Stimulated activated CD4-positive, alpha-beta T cell treated with anti-CD3 and anti-CD28 coated beads, Interleukin-1b, Interleukin-23, amount 100 ng/mL, for 4 hours (primary cell): ENCODE results near the gene FAM53B.

Experiments
- DNase-seq, 2 donors: peaks; one replicate each; pipeline ENCODE4 v3.0.0-alpha.2; 2020; ENCODE audit warnings: low read depth in 2 of 2

Gene FAM53B

DNA sequence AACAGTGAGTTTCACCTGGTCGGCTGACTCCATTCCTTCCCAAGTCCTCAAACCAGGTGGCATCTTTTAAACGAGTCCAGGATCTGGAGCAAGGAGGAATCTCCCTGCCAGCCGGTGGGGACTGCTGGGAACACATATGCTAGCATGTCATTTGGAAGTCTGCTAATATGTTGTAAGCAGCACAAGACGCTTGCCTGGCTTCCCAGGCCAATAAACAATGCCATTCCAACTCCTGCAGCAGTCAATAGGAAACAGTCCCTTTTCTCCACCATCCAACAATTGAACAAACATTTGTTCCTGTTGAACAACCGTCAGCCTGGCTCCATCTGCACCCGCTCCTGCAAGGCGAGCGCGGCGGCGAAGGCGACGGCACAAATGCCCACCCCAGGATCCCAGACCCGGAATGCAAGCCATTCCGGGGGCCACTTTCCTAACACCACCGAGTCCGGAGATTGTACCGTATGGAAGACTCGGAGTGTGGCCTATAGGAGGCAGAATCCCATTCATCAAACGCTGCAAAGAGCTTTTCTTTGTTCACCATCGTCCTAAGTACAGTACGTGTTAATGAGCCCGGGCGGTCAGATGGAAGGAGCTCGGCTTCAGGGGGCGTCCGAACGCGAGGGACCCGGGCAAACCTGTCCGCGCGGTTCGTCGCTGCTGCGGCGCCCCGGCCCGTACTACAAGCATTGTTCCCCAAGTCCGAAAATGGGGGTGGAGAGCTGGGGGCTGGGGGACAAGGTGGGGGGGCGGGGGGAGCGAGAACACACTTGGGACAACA, 1.6 kb downstream of the FAM53B start:
- DNase-seq: no peak

DNA sequence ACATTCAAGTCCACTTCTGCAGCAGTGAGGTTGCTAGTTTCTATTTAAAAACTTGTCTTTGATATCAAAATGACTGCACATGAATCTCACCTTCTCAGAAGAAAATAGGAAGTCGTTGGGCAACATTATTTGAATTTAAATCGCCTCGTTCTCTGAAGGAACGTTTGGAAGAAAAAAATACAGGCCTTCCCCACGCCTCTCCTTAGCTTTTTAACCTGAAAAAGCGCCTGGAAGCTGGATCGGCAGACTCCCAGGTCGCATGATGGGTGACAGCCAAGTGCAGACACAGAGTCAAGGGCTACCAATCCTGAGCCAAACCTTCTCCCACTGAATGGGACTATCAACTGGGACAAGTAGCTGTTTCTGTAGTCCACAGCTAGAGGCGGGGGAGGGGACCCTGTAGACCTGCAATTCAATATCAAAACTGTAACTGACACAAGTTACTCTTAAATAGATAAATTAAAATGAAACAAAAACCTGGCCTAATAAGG, 2.2 kb downstream of the FAM53B start:
- DNase-seq: no peak

DNA sequence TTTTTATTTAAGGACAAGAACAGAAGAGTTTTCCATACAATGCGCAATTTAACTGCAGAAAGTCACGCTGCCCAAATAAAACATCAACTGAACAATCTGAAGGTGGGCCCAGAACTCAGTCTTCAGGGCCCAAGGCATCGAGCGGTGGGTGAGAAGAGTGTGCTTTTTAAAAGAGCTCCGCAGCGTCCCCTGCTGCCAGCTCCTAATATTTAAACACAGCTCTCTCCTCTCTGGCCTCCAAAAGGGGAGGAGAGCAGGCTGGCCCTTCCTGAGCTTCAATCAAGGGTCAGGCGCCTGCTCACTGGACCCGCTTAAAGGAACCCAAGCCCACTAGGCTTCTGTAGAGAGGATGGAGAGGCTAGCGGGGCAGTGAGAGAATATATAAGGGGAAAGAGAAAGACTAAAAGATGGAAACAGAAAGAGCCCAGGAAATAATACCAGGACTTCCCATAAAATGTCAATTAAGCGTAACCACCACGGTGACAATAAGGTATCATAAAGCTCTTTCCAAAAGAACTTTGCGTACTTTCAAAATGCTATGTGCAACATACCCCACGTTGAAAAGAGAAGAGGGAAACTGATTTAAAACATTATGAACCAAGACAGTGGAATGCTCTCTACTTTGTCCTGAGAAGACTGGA, 2.8 kb downstream of the FAM53B start:
- DNase-seq: peak; percentile 68 to 70

DNA sequence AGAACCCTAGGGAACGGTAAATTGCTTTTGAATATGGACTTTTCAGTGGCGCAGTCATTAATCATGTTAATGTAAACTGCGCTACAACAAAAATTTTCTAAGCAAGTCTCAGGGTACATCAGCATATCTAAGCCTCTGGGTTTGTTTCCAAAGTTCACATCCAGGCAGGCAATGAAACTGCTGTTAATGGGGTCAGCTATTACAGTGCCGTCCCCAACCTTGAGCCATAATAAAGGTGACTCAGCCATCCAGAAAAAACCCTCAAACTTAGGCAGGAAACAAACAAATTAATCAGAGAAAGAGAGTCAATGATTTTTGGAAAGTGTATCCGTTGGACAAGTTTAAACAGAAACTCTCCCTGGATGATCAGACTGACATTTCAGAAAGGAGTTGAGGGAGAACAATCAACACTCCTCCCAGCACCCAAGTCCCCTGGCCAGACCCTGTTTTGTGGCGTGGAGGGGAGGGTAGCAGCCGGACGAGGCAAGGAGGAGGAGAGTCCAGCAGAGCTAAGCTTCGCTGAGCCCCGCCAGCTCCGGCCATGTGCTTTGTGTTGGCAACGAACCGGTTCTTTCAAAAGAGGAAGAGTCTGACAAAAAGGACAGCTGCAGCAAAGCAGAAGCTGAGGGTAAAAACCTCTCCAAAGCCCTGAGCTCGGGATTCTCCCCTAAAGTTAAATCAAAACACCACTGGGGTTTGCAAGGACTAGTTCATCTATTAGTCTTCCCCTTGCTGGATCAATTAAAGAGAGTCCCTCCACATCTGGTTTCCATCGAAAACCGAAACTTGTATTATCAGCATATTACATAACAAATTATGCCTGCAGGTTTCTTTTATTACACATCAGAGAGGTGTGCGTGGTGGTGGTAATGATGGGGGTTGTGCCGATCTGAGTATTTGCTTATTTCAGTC, 3.6 kb downstream of the FAM53B start:
- no peak for DNase-seq

DNA sequence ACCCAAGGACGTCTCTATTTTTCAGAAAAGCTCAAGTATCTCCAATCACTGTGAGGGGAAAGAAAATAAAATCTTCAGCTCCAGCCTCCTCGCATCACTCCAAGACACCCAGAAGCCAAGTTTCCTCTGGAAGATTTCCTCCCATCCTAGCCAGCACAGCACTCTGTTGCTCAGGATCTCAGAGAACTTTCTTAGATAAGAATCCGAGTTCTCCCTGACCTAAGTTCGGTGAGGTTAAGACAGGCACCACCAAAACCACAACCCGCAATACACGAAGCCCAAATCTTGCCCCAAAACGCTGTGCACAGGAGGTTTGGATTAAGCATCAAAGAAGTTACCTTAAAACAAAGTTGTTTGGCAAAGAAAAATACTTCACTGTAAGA, 4.2 kb downstream of the FAM53B start:
- no peak for DNase-seq

DNA sequence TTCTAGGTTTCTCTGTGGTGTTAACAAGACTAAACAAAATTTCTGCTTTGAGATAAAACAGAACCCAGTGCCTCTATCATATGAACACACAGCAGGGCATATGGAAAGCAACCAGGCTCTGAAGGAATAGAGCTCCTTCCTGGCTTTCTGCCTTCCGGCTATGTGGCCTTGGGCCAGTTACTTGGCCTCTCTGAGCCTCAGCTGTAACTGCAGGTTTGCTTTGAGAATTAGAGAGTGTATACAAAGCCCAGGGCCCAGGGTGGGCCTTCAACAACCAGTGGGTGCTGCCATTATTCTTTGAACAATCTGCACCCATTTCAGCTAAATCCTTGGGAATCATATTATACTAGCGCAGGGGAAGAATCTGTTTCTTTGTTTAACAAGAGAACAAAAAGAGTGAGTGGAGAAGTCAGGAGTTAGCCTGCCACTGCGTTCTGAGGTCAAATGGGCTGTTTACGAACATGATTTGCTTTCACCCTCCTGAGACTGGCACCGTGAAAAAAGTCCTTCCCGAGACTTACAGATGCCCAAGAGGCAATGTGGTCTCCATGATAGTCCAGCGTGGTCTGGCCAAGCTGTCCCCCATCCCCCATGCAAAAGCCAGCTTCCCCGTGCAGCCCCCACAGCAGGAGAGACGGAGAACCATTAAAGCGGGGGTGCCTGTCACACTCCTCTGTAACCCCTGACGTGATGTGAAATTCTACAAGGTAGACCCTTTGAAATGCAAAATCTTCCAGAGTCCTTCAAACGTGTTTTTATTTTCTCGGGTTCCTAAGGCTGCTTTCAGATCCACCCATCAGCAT, 4.9 kb downstream of the FAM53B start:
- no peak for DNase-seq

DNA sequence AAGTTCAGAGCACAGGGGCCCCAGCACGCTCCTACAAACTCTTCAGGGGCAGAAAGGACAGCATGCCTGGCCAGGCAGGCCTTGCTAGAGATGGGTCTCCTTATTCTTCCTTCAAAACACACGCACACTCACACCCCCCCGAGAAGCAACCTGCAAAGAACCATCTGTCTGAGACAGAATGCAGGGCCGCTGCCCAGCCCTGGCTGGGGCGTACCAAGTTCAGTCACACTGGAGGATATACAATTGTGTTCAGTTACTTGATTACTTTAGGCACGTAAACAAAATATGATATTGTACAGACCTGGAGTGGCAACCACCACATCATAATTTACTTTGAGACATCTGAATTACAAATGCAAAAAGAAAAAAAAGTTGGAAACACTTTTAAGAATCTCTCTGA, 5.7 kb downstream of the FAM53B start:
- DNase-seq: no peak

DNA sequence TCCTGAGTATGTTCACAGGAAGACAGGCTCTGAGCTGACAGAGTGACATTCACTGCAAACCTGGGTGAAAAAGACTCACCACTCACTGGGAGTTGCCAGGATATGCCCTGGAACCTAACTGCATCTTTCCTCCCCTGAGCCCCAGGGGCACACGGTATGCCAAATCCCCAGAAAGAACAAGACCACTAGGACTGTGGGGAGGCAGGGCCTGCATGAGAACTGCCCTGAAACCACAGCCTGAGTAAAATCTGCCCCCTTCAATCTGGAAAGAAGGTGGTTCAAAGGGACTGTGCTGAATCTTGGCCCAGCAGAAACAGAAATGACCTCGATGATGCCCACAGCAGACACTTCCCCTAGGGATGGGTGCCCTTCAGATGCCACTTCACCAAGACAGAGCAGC, 6.5 kb downstream of the FAM53B start:
- DNase-seq: no peak

DNA sequence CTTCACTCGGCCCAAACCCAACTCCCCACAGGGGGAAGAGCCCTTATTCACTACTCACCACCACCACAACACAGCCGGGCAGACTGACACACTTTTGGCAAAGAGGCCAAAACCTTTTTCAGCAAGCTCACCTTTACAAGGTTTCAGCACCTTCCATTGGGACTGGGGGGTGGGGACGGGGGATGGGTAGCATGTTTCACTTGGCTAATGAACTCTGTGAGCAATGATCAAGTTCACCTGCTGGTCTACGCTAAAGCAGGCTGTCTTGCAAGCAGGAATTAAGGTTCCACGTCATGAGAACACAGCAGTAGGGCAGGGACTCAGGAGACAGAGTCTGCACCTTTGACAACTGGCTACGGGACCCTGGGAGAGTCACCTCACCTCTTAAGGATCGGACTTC, 7.0 kb downstream of the FAM53B start:
- DNase-seq: no peak

DNA sequence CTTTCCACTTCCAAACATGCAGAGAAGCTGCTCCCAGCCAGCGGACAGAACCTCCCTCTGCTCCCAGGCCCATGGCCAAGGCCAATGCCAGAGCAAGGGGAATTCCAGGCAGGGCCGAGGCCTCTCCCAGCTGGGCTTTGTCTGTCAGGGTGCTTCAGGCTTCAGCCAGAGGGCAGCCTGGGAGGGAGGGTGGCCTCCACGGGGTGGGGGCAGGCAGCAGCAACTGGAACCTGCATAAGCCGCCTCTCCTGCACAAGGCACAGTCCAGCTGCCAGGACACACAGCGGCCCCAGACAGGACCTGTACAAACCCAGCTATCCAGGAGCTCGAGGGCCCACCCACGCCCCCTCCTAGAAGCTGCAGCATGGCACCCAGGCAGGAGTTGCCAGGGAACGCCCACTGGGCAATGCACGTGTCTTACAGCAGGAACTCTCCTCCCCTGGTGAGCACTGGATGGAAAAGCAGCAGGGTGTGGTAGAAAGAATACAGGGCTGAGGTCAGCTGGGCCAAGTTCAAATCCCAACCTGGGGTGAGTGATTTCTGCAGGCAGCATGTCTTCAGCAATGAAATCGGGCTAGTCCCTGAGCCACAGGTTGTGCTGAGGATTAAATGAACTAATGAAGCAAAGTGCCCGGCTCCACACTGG, 7.6 kb downstream of the FAM53B start:
- no peak for DNase-seq

DNA sequence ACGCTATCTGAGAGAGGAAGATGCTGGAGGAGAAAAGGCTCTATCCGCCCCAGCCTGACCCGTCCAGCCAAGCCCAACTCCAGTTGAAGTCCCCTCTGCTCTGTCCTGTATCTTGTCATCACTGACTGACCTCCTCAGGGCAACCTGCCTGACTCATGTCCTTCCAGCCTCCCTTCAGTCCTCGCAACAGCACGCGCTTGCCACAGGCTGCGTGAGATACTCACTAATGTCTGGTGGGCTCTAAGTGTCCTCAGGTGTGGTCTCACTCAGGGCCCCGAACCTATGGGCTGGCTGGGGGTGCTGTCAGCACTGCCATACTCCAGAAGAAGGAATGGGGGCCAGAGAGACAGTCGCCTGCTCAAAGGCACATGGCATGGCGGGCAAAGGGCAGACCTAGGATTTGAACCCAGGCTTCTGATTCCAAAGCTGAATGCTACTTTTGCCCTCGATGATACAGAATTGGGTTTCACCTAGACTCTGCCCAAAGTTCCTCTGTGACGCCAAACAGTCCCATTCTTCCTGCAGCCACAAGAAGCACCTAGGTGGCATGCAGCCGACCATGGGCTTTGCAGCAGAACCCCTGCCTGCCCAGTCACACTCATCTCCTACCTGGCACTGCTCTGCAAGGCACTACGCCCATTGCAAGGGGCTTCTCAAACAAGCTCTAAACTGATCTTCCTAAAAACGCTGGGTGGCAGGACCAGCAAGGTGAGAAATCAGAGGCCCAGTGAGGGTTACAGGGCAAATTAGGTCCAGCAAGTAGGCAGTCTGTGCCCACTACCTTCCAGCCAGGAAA, 8.5 kb downstream of the FAM53B start:
- no peak for DNase-seq

DNA sequence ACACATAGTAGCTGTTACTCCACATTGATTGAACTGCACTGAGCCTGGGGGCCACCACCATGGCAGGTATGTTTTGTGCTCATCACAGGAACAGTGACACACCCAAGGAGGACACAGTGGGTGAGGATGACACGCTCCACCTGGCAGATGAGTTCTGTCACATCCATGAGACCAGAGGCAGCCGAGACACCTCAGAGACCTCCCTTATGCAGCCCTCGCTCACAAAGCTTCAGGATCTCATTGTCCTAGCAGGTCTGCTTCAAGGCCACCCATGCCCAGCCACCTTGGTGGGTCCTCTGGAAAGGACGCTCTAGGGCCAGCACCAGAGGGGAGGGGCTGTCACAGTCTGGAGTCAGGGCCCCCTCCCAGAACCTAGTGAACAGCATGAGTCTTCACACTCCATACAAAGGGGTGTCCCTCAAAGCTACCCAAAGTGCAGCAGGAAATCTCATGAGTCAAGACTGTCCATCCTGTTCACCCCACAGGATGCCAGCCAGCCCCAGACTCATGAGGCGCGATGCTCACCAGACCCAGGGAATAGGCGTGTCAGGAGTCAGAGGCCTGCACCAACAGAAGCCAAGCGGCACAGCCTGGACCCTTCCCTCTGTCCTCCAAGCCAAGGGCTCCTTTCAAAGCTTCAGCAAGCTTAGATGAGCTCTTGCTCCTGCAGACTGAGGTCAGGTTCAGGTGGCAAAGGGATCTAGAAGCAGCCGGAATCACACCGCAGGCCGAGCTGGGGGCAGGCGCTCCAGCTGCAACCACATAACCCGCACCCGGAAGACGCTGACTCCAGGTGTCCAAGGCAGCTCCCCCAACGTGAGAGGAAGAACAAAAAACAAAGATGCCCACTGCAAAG, 9.6 kb downstream of the FAM53B start:
- no peak for DNase-seq

DNA sequence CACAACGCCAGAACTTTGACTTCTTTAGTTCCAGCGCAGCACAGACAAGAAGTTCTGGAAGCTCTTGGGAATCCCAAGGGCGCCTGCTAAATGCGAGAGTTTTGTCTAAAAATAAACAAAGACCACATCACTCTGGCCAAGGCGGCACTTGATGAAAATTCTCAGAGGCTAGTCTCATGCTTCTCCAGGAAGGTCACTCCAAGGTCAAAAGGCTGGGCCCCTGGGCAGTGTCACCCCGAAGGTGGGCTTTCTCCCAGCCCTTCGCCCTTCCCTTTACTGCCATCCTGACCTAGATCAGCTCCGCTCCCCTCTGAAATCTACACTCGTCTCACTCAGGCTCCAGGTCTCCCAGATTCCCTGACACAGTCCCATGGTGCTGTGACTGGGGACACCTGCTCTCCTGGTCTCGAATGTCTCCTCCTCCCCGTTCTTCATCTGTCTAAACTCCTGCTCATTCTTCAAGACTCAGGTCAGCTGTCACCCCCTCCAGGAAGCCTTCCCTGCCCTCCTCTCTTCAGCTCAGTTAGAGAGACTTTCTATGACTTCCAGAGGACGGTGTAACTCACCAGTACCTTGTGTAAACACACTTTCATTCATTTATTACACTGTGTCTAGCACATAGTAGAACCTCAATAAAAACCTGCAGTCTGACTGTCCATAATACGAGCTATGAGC, 10.5 kb downstream of the FAM53B start:
- DNase-seq: no peak

DNA sequence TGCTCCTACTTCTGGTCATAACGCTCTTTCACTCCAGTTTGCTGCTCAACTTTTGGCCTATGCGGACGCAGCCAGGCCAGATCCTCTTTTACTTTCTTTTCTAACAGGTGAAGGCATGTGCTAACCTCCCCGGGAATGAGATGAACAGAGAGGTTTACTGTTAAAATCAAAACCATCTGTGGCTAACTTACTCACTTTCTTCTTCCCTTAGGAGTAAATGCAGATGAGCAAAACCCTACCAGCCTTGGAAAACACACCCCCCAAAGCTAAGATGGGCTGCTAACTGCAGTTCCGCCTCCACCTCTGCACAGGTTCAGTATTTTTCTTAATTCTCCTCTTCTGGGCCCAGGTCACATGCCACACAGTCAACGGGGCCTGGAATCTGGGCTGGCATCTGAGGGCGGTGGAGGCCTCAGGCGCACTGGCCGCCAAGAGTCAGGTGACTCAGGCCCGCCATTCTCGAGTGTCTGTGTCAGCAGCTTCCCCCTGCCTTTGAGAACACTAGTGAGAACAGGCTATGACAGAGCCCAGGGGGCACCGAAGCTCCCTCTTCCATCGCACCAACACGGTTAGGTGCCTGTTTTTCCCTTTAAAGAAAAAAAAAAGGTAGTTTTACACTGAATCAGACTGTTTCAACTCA, 11.1 kb downstream of the FAM53B start:
- peak in 1 of 2 donors; percentile 55 for DNase-seq

DNA sequence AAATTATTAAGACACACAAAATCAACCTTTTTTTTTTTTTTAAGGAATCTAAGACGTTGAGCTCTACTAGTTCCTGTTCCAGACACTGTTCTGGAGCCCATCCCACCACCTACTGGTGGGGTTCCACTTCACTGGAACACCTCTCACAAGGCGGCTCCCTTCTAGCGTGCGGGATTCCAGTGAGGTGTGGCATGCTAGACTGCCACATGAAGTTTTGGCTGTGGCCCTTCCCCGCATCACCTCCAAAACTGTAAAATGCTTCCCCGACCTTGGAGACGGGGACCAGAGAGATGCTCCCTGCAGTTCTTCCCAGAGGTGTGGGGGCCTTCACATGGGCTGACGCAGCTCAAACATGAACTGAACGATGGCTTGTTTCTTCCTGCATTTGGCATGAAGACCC, 12.6 kb downstream of the FAM53B start:
- no peak for DNase-seq

DNA sequence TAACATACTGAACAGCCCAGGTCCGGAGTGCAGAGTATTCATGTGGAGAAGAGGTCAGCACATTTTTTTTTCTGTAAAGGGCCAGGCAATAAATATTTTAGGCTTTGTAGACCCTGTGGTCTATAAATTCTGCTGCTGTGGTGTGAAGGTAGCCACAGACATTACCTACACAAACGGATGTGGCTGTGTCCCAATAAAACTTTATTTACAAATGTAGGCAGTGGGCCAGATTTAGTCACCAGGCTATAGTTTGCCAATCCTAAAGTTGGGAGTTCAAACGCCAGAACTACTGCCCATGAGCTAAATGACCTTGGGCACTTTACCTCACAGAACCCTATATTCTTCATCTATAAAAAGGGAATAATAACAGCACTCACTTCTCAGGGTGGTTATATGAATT, 13.4 kb downstream of the FAM53B start:
- DNase-seq: no peak

DNA sequence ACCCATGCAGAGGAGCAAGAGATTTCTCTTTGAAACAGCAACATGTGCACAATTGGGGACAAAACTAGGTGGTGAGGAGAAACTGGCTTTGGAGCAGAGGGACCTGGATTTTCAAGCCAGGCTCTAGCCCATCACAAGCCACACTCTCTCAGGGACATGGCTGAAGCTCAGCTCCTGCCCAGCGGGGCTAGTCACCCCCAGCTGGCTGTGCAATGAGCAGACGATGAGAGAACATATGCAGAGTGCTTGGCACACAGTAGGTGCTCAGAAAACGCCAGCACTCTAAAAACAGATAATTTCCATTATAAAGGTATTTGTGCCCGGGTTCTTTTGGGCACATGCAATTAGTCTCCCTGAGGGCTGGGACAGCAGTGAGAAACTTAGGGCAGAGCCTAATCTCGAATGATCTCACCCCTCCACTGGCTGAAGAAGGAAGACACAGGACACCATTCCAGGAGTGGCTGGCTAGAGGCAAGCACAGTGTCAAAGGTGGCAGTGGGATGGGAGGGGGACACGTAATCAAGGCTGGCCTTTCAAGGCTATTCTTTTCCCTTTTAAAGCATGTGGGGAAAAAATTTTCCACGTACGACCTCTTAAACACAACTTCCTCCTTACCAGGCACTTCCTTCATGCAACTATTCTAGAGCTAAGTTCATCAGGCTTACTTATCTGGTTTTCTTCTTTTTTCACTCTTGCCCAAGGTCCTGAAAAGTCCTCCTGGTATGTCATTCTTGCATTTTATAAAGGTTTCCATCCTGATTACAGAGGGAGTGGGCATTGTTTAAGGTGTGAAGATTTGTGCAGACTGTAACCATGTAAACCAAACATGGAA, 15.1 kb downstream of the FAM53B start:
- no peak for DNase-seq
